Measurements from ENCODE around the gene ERC2. TPM values are rescaled to one million over a fixed set of nuclear protein-coding genes. Genes with fewer than 3 reads are reported as not detected.

ERC2 gene
- total RNA-seq (2022; extraction: Qiagen RNA extraction; ENCODE audit: low read depth), result 0.31 to 0.52 TPM in 2 of 5 replicates, not detected in the others

DNA sequence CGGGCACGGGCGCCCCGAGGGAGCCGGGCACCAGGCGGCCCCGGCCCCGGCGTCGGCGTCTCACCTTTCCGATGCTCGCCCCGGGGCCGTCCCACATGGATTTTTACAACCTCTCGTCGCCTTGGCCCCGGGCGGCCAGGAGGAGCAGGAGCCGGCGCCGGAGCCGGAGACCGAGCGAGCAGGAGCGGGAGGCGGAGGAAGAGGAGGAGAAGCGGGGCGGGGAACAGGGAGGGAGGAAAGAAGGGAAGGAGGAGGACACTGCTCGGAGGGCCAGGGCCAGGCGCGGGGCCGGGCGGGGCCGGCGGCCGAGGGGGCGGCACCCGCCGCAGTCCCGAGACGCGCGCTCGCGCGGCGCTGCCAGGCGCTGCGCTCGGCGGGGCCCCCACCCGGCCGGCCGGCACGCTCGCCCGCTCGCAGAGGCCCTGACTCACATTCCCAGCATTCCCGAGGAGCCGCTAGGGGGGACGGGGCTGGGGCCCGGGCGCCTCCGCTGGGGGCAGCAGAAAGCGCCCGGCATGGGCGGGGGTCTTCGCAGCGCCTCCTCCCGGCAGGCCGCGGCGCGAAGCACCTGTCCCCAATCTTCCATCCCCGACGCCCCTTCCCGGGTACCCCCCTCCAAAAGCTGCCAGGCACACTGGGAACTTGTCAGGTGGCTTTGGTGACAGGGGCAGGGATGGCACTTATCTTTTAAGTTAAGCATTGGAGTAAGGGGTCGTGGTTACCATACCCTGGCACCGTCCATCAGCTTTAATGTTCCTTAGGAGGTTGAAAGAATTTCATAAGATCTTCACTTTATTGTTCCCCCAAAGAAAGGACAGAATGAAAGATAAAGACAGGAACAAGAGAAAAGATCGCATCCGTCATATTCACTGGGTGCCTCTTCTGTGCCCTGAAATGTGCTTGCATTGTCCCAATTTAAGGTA lies at the start of gene ERC2:
Gene ERC2, minus strand, starts transcription at position 284 of the 923 bp plus-strand sequence.

GRCh38 chr3:55486857-55487380 lies 981.3 kb downstream of the ERC2 start, which contains the start of gene WNT5A:
Gene WNT5A (minus strand): TSS chr3:55487306. CDS start chr3:55486985, 321 bp downstream.

Other genes starting within 250 kb of the ERC2 start
- gene CCDC66, start 88.7 kb upstream of the ERC2 start, total RNA-seq (2022; extraction: Qiagen RNA extraction; ENCODE audit: low read depth), result 3.6 to 8.7 TPM (median 6.8 TPM) in 5 replicates
- 12.7 to 26.4 TPM (median 22.9 TPM) in 5 replicates for gene TASOR, start 214.8 kb upstream of the ERC2 start, total RNA-seq (2022; extraction: Qiagen RNA extraction; ENCODE audit: low read depth)